ENCODE results near the gene CALU. TPM values are rescaled to one million over a fixed set of nuclear protein-coding genes. Genes with fewer than 3 reads are reported as not detected.

CALU gene
- polyA plus RNA-seq, 3 donors = 13.8 to 44.0 (median 33.2) TPM

DNA sequence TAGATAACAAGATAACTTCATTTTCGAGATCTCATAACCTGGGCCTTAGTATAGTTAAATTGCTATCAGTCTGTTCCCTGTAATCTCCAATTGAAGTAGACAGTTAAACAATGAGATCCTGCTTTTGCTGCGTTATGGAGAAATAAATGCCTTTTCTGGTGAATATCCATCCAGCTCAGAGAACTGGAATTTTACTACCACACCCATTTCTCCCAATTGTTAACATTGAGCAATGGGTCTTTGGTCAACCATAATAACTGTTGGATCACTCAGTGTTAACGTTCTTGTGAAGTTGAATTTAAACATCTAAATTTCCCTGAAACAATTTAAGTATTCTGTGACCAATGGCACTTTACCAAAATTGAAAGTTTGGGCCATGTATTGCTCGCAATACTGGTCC, 3.0 kb downstream of the CALU start:
- no peak overlapping the region for H3K4me2 ChIP-seq (replicated peaks; ENCODE audit: extremely low read depth, low read length, poor library complexity, severe bottlenecking)
- H3K4me1 ChIP-seq (ENCODE audit: control insufficient read depth in 1 of 2, insufficient read depth in 2 of 2, low read length in 2 of 2) = peaks cover 21 to 30% of the 10 kb centered on the region in 2 donors
- Mint-ChIP-seq H3K27me3 (ENCODE audit: low read depth in 3 of 3) (peaks cover 0 to 2% (median under 1%) of the 10 kb centered on the region in 3 donors), H3K27ac (no peak overlapping the region), H3K4me3 (no peak overlapping the region), H3K36me3 (peaks cover 5 to 16% of the 10 kb centered on the region in 2 donors), H3K9me3 (no peaks in the 10 kb centered on the region), H3K4me1 (peaks cover 33% of the 10 kb centered on the region)
- H4K20me1 ChIP-seq (ENCODE audit: insufficient read depth, low read length) = peaks cover 23% of the 10 kb centered on the region
- H3K9me3 ChIP-seq (replicated peaks in 1 of 2; ENCODE audit: control insufficient read depth in 1 of 2, insufficient read depth in 1 of 2, low read length in 2 of 2) = no peaks in the 10 kb centered on the region
- no peaks in the 10 kb centered on the region for H3K27me3 ChIP-seq (ENCODE audit: control insufficient read depth in 2 of 2, insufficient read depth in 2 of 2, low read length in 2 of 2)
- H3K79me2 ChIP-seq (ENCODE audit: insufficient read depth, low read length) = peaks cover 81% of the 10 kb centered on the region
- TF ChIP-seq, protein P1, sequence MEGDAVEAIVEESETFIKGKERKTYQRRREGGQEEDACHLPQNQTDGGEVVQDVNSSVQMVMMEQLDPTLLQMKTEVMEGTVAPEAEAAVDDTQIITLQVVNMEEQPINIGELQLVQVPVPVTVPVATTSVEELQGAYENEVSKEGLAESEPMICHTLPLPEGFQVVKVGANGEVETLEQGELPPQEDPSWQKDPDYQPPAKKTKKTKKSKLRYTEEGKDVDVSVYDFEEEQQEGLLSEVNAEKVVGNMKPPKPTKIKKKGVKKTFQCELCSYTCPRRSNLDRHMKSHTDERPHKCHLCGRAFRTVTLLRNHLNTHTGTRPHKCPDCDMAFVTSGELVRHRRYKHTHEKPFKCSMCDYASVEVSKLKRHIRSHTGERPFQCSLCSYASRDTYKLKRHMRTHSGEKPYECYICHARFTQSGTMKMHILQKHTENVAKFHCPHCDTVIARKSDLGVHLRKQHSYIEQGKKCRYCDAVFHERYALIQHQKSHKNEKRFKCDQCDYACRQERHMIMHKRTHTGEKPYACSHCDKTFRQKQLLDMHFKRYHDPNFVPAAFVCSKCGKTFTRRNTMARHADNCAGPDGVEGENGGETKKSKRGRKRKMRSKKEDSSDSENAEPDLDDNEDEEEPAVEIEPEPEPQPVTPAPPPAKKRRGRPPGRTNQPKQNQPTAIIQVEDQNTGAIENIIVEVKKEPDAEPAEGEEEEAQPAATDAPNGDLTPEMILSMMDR (IDR thresholded peaks at IDR 0.05) = no peak
- H2AFZ ChIP-seq (ENCODE audit: insufficient read depth, low read depth, low read length, poor library complexity, severe bottlenecking) = no peak overlapping the region
- intact Hi-C loops (cut with micrococcal nuclease) = loop anchor here in 1 of 2 donors (10.0 kb wide), 1 partner anchor 123 kb away; the partner anchor contains the start of gene ATP6V1F
- no peak overlapping the region for H3K4me3 ChIP-seq (replicated peaks in 1 of 3; ENCODE audit: low read depth in 2 of 3, low read length in 3 of 3)
- no peak overlapping the region for H3K27ac ChIP-seq (ENCODE audit: low read depth in 1 of 2, low read length in 2 of 2)
- H3K9ac ChIP-seq (ENCODE audit: insufficient read depth, low read length, poor library complexity, severe bottlenecking) = no peak overlapping the region
- WGBS (ENCODE audit: insufficient coverage) = no CpG with 5 or more reads among the region's 4 CpGs
- peaks cover 0 to 4% of the 10 kb centered on the region in 2 donors for H3K36me3 ChIP-seq (replicated peaks in 1 of 2; ENCODE audit: control insufficient read depth in 1 of 2, insufficient read depth in 2 of 2, low read length in 2 of 2)
- no peak for DNase-seq

- TF ChIP-seq, protein P1 (IDR thresholded peaks at IDR 0.05) = no peak
- H3K36me3 Mint-ChIP-seq = peaks cover 9 to 23% of the 10 kb centered on the region in 2 donors
- peaks cover 0 to 2% (median 1%) of the 10 kb centered on the region in 3 donors for H3K27me3 Mint-ChIP-seq (ENCODE audit: low read depth in 3 of 3)
- H3K4me1 Mint-ChIP-seq = peaks cover 33% of the 10 kb centered on the region
- Histone ChIP-seq H3K27ac (ENCODE audit: low read depth in 1 of 2, low read length in 2 of 2) (peak overlapping the region in 1 of 2 donors; percentile 15), H3K27me3 (ENCODE audit: control insufficient read depth in 2 of 2, insufficient read depth in 2 of 2, low read length in 2 of 2) (no peaks in the 10 kb centered on the region), H3K4me1 (ENCODE audit: control insufficient read depth in 1 of 2, insufficient read depth in 2 of 2, low read length in 2 of 2) (peaks cover 21 to 29% of the 10 kb centered on the region in 2 donors), H3K79me2 (ENCODE audit: insufficient read depth, low read length) (peaks cover 92% of the 10 kb centered on the region), H3K4me3 (replicated peaks in 1 of 3; ENCODE audit: low read depth in 2 of 3, low read length in 3 of 3) (no peak overlapping the region), H4K20me1 (ENCODE audit: insufficient read depth, low read length) (peaks cover 32% of the 10 kb centered on the region), H2AFZ (ENCODE audit: insufficient read depth, low read depth, low read length, poor library complexity, severe bottlenecking) (no peak overlapping the region), H3K9me3 (replicated peaks in 1 of 2; ENCODE audit: control insufficient read depth in 1 of 2, insufficient read depth in 1 of 2, low read length in 2 of 2) (no peaks in the 10 kb centered on the region), H3K36me3 (replicated peaks in 1 of 2; ENCODE audit: control insufficient read depth in 1 of 2, insufficient read depth in 2 of 2, low read length in 2 of 2) (peaks cover 5 to 14% of the 10 kb centered on the region in 2 donors), H3K9ac (ENCODE audit: insufficient read depth, low read length, poor library complexity, severe bottlenecking) (no peak overlapping the region), H3K4me2 (replicated peaks; ENCODE audit: extremely low read depth, low read length, poor library complexity, severe bottlenecking) (no peak overlapping the region)
- intact Hi-C loops (cut with micrococcal nuclease) = loop anchor here in 1 of 2 donors (10.0 kb wide), 1 partner anchor 122 kb away; the partner anchor contains the start of gene ATP6V1F
- no peak overlapping the region for H3K4me3 Mint-ChIP-seq
- no peaks in the 10 kb centered on the region for H3K9me3 Mint-ChIP-seq
- WGBS (ENCODE audit: insufficient coverage) = 100% methylated on average over 1 of the region's 7 CpGs
- DNase-seq = peak in 1 of 3 donors; percentile 43
- peak overlapping the region in 4 of 7 donors; percentile 20 to 73 (median 48) for H3K27ac Mint-ChIP-seq
Observed at GRCh38 chr7:128743112-128743772, 4.1 kb downstream of the CALU start.

Measured in CD14-positive monocyte (primary cell).